ENCODE data around the gene GATA3. TPM values are rescaled to one million over a fixed set of nuclear protein-coding genes. Genes with fewer than 3 reads are reported as not detected.
A peak's percentile ranks its signal among the peaks of the same experiment; 100 is the strongest.

Gene GATA3
- total and polyA plus RNA-seq, 2 of the 8 experiments (the other 6 are each of a cell fraction or from before 2014, with no cell fraction given), result 0.02 to 0.43 TPM

- TF ChIP-seq TBP (IDR thresholded peaks at IDR 0.05; ENCODE audit: low read depth, low read length) (no peak), POLR2A (IDR thresholded peaks at IDR 0.05; ENCODE audit: control extremely low read depth in 1 of 2, low read depth in 2 of 2, low read length in 2 of 2) (no peak), BRCA1 (IDR thresholded peaks at IDR 0.05; ENCODE audit: low read depth, low read length) (no peak), CREB1 (IDR thresholded peaks at IDR 0.05) (no peak), CBX8 (IDR thresholded peaks at IDR 0.05; ENCODE audit: borderline replicate concordance, low read depth, low read length) (no peak), TAF7 (optimal IDR thresholded peaks at IDR 0.05; ENCODE audit: borderline replicate concordance, low read depth, low read length) (no peak), SIRT6 (IDR thresholded peaks at IDR 0.05; ENCODE audit: low read length) (no peak), SAP30 (IDR thresholded peaks at IDR 0.05; ENCODE audit: insufficient read depth, insufficient replicate concordance, low read length) (no peak), SIX5 (IDR thresholded peaks at IDR 0.05; ENCODE audit: low read depth, low read length) (no peak), SUZ12 (IDR thresholded peaks at IDR 0.05; ENCODE audit: low read length) (peak; percentile 46), YY1 (IDR thresholded peaks at IDR 0.05; ENCODE audit: low read depth, low read length) (no peak)
Measured at GRCh38 chr10:8063935-8064334, 9.4 kb downstream of the GATA3 start (continued).

All from H1 (cell line).